LoVo (cell line): ENCODE data around the gene ANKRD61.
"Not testable (repeated sequence)": the region's sequence is repeated elsewhere in the genome, so short reads cannot be mapped to it uniquely, and the experiment has no call there.

Experiments
- DNase-seq: peaks from one replicate; pipeline ENCODE4 v3.0.0-alpha.2; 2016; ENCODE audit warnings: low spot score

ANKRD61 gene

GRCh38 chr7:6031567-6031966 lies 391 bp downstream of the ANKRD61 start:
- no peak for DNase-seq

GRCh38 chr7:6032167-6032566 lies 991 bp downstream of the ANKRD61 start:
- no peak for DNase-seq

DNA sequence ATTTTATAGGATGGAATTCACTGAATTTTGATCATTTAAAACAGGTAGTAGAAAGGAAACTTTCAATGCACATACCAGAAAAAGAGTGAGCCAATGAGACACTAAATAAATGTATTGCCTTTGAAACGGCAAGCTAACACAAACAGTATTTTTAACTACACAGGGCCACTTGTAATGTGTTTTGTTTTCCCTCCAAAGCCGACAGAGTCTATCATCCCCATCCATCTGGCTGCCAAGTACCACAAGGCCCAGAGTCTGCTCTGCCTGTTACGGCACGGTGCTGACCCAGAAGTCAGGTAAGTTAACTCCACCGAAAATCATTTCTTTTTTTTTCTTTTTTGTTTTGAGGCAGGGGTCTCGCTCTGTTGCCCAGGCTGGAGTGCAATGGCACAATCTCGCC lies 1.5 kb downstream of the ANKRD61 start:
- DNase-seq, result no peak

GRCh38 chr7:6035165-6035564 lies 4.0 kb downstream of the ANKRD61 start:
- DNase-seq, result no peak

DNA sequence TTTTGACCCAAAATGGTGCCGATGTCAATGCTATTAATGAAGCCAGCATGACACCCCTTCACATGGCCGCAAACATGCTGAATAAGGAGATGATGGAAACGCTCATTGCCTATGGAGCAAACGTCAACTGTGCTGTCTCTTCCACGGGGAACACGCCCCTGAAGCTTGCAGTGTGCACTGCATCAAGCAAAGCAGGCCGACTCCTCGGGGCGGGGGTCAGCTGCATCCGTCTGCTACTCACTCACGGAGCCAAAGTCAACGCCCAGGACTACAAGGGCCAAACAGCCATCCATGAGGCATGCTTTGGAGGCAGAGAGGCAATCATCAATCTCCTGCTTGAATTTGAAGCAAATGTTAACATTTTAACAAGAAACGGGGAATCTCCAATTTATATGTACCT lies 4.5 kb downstream of the ANKRD61 start:
- no peak for DNase-seq

- no peak for DNase-seq
Measured at GRCh38 chr7:6049780-6050179, 18.6 kb downstream of the ANKRD61 start.

DNA sequence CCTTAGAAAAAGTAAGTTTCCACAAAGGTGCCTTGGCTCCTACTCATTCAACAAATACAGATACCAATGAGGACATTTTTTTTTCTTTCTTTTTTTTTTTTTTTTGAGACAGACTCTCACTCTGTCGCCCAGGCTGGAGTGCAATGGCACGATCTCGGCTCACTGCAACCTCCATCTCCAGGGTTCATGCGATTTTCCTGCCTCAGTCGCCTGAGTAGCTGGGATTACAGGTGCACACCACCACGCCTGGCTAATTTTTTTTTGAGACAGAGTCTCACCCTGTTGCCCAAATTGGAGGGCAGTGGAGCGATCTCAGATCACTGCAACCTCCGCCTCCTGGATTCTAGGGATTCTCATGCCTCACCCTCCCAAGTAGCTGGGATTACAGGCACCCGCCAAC lies 20.0 kb downstream of the ANKRD61 start:
- DNase-seq, result not testable (repeated sequence)

GRCh38 chr7:6056616-6057015 lies 25.4 kb downstream of the ANKRD61 start:
- DNase-seq, result no peak

DNA sequence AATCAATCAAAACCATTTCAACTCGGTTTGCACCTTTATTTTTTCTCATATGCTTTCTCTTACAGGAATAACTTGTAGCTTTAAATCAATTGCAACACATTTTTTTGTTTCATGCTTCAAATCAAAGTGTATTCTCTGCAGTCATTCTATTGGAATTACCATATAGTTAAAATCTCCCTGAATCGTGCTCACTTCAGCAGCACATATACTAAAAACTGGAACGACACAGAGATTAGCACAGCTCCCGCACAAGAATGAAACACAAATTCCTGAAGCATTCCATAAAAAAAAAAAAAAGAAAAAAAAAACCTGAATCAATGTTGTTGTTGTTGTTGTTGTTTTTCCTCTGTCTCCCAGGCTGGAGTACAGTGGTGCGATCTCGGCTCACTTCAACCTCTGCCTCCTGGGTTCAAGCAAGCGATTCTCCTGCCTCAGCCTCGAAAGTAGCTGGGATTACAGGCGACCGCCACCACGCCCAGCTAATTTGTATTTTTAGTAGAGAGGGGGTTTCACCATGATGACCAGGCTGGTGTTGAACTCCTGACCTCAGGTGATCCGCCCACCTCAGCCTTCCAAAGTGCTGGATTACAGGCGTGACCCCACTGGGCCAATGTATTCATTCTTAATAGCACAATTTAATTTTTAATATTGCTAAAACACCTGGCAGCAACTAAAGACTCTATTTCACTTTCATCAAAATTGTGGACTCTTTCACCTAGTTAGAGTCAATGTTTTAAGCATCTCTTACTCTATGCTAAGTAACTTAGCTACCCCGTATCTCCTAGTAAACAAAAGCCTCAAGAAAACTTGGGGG lies 26.3 kb downstream of the ANKRD61 start:
- no peak for DNase-seq

DNA sequence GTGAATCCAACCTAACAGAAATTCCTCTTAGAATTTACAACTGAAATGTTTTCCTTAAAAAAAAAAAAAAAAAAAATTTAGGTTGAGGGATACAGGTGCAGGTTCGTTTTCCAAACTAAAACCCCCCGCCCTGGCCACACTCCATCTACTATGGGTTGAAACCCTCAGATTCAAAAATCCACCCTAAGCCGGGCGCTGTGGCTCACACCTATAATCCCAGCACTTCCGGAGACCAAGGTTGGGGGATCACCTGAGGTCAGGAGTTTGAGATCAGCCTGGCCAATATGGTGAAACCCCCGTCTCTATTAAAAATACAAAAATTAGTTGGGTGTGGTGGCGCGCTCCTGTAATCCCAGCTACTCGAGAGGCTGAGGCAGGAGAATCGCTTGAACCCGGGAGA lies 28.8 kb downstream of the ANKRD61 start:
- DNase-seq, result not testable (repeated sequence)

DNA sequence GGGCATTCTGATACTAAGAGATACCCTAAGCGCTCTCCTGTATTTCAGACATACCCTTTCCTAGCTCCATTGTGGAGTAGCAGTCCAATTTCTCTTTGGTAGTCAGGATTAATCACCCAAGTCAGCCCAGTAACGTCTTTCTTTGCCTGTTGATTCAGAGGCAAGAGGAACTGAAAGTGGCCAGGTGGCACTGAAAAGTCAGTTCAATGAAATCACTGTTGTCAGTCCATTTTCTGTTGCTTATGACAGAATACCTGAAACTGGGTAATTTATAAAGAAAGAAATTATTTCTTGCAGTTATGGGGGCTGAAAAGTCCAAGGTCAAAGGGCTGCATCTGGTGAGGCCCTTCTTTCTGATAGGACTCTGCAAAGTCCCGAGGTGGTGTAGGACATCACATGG lies 40.2 kb downstream of the ANKRD61 start:
- no peak for DNase-seq

- no peak for DNase-seq
Measured at GRCh38 chr7:6074612-6075380, 43.6 kb downstream of the ANKRD61 start.

DNA sequence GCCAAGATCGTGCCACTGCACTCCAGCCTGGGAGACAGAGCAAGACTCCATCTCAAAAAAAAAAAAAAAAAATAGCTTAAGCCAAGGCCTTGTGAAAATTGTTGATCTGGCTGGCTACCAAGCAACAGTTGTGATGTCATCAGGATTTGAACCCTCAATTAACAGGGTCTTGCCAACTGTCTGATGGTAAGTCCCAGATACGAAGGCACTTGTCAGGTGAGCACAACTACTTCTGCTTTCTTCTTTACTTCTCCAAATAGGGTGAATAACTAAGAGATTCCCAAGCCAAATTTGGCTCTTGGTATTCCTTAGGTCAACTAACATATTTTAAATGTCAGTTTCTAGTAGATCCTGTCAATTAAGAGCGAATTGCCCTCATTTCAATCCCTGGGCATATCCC lies 47.4 kb downstream of the ANKRD61 start:
- DNase-seq, result no peak

DNA sequence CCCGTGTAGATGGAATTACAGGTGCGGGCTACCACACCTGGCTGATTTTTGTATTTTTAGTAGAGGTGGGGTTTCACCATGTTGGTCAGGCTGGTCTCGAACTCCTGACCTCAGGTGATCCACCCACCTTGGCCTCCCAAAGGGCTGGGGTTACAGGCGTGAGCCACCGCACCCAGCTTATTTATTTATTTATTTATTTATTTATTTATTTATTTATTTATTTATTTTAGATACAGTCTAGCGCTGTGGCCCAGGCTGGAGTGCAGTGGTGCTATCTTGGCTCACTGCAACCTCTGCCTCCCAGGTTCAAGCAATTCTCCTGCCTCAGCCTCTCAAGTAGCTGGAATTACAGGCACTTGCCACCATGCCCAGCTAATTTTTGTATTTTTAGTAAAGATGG lies 51.9 kb downstream of the ANKRD61 start:
- not testable (repeated sequence) for DNase-seq
